Kidney glomerular epithelial cell (primary cell): ENCODE data around the gene ZNF622.
A peak's percentile ranks its signal among the peaks of the same experiment; 100 is the strongest.

ENCODE experiments used
- DNase-seq: peaks from one replicate; lab custom pipeline; 2025; lab: John Stamatoyannopoulos, UW

ZNF622 gene, protein sequence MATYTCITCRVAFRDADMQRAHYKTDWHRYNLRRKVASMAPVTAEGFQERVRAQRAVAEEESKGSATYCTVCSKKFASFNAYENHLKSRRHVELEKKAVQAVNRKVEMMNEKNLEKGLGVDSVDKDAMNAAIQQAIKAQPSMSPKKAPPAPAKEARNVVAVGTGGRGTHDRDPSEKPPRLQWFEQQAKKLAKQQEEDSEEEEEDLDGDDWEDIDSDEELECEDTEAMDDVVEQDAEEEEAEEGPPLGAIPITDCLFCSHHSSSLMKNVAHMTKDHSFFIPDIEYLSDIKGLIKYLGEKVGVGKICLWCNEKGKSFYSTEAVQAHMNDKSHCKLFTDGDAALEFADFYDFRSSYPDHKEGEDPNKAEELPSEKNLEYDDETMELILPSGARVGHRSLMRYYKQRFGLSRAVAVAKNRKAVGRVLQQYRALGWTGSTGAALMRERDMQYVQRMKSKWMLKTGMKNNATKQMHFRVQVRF

DNA sequence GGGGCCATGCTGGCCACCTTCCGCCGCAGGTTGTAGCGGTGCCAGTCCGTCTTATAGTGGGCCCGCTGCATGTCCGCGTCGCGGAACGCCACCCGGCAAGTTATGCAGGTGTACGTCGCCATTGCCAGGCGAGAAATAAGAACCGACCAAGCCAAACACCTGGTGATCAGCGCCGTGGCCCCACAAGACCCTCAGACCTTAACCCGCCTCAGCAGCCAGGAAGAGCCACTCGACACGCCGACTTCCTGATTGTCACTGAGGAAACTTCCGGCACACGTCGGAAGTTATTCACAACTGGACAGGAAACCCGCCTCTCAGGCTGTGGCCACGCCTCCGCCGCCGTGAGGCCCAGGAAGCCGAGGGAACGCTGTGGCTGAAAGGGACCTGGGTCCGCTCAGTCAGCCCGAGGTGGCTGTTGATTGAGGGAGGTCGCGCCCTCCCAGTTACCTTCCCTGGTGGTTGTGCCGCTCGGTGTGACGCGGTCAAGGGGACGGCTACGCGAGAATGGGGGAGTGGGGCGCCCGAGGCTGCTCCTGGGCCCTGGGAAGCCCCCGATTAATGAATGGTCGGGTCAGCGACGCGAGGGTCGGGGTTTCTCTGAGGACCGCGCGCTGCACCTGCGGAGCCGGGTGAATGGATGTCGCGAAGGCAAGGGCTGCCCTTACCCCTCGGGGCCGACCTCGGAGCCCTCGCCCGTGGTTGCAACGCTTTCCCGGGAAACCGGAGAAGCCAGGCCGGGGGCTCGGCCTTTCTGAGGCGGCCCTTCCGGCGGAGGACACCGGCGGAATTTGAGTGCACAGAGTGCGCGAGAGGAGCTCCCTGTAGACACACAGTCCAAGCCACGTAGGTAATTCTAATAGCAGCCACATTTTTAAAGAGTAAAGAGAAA, at the start of gene ZNF622:
ZNF622 (minus strand) TSS at position 257 of the 889 bp plus-strand sequence; CDS start at position 122, 135 bp downstream.
- peak; percentile 54 for DNase-seq

GRCh38 chr5:16510098-16510497, 44.5 kb upstream of the ZNF622 start:
- DNase-seq: no peak

DNA sequence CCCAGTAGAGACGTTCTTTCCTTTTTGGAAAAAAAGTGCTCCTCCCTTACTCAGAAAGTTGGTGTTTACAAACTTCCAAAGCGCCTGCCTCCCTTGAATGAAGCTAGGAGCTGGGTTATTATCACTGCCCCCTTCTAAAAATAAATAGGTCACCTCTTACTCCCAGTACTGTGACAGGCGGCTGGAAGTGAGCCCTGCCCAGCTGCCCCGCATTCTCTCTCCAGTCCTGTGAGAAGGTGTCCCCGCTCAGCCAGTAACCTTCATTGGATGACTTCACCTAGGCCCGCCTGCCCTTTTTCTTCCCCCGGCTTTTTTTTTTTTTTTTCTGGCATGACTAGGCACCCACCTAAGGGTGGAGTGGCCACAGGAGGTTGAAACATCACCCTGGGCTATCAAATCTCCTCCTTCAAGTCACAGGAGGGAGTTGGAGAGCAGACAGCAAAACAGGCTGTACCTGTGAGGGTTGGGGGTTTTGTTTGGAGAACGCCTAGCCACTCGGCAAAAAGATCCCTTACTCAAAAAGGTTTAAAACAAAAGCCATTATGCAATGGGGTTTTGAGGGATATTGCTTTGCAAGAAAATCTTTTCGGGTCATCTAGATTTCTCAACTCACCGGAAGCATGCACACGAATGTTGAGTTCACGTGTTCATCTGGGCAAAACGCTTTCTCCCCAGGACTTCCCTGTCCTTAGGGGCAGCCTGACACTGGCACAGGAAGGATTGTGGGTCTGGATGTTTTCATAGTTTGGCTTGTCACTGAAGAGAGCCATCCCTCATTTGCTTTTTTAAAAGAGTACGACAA, 43.3 kb upstream of the ZNF622 start:
- DNase-seq: peak; percentile 46

GRCh38 chr5:16507716-16508115, 42.1 kb upstream of the ZNF622 start:
- peak; percentile 14 for DNase-seq

- no peak for DNase-seq
These were observed 40.3 kb upstream of the ZNF622 start for GRCh38 chr5:16505904-16506303.

DNA sequence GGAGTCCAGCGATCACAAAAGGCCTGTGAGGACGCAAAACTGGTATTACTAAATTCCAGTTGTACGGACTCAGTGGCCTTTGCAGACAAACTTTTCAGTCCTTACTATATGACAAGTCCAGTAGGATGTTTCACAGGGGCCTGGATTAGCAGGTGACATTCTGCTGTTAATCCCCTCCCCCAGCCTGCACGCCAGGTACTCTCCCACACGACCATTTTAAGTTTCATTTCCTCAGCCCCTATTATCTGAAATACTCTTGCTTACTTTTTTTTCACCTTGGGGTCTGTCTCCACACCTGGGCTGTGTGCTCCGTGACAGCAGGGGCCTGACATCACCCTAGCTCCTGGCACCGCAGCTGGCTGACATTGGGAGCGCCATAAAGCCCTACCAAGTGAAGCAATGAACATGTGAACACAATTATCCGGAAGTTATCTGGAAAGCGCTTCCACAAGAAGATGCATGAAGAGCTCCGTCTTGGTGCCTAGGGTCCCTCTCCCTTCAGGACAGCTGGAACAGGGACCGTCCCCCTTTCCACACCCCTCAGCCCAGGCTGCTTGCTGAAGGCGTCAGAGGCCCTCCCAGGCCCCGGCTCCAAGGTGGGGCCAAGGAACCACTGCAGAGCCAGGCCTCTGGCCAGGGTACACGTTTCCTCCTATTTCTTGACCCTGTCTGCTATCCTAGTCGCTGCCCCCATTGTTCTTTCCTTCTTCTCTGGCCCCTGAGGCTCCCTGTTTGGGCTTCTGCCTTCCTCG, 39.7 kb upstream of the ZNF622 start:
- DNase-seq: no peak

GRCh38 chr5:16504571-16504970, 39.0 kb upstream of the ZNF622 start:
- no peak for DNase-seq

GRCh38 chr5:16502866-16503265, 37.3 kb upstream of the ZNF622 start:
- peak; percentile 60 for DNase-seq

DNA sequence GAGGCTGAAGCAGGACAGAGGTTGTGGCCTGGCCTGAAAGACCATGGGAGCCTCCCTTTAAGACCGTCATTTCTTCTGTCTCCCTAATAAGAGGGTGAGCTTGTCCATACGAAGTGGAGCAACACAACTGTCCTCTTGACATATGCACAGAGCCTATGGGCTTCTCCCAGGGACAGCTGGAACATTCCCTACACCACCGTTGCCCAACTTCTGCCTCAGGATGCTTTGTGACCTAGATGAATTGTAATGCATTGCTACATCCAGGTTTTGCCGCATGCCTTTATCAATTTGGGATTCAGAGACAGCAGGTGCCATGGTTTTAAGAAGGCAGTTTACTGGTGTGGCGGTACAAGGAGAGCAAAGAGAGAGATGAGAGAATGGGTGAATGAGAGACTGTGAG, 34.4 kb upstream of the ZNF622 start:
- no peak for DNase-seq

DNA sequence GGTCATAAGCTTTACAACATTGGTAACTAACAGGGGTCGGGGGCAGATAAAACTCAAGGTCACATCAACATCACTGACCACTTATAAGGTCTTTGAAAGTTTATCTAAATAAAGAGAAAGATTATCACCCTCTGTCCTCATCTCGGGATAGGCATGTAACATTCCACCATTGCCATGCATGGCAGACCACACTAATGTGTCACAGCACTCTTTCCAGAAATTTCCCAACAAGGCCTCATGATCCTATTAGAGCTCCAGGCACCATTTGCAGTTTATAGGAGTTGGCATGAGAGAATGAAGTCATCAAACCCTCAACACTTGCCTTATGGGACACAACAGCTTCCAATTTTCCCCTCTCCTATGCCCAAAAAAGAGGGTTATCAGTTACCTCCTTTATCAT, 31.9 kb upstream of the ZNF622 start:
- DNase-seq: no peak

- DNase-seq: no peak
These were observed 27.7 kb upstream of the ZNF622 start for GRCh38 chr5:16493261-16493660.

DNA sequence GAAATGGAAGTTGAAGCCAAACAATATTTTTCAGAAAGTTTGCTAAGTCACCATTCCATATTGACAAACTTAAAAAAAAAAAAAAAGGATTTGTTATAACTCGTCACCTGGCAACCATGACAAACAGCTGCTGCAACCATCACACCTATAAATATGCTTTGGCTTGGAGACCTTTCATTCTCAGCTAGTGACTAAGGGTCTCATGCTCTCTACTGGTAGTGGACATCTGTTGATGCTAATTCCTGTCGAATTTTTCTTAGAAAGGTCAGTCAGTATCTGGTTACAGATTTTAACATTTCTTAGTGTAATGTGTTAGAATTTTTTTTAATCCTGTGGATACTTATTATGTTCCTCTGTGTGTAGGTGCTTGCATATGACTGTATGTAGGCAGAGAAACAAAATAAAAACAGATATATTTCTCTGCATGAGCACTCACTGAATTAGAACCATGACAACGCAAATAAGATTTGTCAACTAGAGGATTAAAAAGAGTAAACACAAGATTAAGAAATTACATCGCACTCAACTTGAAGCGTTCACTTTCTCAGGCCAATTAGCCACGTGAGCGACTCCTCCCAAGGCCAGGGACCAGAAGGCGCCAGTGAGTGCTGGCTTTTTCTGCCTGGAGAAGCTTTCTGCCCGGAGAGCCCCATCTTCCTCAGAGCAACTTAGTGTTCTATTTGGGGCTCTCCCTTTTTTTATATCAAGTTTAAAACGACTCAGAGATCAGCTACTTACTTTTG, 27.0 kb upstream of the ZNF622 start:
- DNase-seq: peak; percentile 73

GRCh38 chr5:16490911-16491310, 25.3 kb upstream of the ZNF622 start:
- no peak for DNase-seq

DNA sequence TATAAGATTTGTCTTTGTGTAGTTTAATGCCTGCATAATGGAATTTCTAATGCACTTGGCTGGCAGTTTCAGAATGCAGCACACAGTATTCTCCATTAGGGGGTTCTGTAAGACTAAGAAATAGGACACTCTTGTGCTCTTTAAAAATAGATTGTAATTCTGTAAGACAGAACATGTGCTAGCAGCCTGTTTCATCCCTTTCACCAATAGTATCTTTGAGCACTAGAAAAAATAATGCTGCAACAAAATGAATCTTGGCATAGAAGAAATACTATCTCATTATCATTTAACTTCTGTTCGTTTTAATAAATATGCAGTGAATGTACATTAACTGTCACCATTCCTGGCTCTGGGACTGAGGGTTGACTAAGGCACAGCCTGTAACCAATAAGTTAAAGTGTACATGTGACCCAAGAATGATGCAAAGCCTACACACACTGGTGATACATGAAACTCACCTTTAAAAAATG, 23.8 kb upstream of the ZNF622 start:
- DNase-seq: peak; percentile 83

DNA sequence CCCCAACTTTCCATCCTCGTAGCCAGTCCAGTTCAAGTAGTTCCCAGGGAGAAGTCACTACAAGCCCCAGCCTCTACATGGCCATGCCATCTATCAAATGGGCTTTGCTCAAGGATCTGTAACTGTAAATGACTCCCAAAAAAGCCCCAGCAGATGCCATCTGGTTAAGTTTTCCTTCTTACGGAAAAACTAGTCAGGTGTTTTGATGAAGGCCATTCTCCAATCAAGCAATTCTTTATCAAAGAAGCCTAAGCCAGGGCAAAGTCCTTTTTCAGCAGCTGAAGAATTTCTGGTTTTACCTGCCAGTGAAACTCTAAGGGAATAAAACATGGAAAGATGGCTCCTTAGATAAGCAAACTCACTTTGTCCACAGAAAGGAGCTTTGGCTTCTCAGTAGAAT, 21.9 kb upstream of the ZNF622 start:
- no peak for DNase-seq

GRCh38 chr5:16486711-16487111, 21.1 kb upstream of the ZNF622 start:
- peak; percentile 71 for DNase-seq

DNA sequence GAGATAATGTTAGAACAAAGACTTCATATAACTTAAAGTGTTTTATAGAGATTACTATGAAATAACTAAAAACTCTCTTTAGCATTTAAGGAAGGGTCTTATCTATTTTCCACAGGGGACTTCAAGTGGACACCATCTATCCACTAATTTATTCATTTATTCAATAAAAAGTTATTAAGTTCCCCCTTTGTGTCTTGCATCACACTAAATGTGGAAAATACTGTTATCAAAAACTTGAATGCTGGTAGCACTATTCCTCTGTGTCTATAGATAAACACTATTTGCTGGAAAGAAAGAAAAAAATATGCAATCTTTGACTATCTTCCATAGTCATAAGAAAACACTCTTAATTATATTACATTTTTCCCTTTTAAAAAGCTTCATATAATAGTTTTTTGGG, 20.1 kb upstream of the ZNF622 start:
- no peak for DNase-seq

- no peak for DNase-seq
These were observed 18.5 kb upstream of the ZNF622 start for GRCh38 chr5:16484081-16484480.

DNA sequence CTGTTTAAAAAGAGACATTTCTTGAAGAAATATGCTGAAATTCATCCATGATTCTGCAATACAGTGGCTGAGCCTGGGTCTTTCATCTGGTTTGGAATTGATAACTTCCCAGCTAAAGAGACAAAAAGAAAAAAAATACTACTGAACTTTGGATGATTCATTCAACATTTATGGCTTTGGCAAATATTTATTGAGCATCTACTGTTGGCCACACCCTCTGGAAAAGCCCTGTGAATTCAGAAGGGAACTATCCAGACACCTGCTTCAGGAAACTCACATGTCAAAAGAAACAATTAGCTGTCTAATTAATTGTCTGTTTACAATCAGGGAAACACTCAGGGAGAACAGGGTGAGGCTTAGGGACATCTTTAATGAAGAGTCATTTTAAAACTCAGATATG, 17.8 kb upstream of the ZNF622 start:
- DNase-seq: no peak

DNA sequence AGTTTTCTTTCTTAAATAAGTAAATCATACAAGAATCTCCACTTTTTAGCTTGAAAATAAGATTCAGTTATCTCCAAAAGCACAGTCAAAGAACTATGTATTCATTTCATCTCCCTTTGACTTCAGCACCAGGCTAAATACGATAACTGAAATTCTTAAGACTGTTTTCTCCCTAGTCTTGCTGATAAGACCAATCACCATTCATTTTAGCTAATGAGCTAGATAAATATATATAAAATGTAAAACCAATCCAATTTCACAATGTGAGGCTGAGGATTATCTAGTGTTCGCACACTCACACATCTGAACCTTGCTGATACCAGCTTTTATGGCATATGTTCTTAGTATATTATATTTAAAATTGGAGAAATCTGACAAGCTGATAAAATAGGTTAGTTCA, 17.3 kb upstream of the ZNF622 start:
- DNase-seq: no peak
